Measurements from ENCODE around the gene CRB3. TPM values are rescaled to one million over a fixed set of nuclear protein-coding genes. Genes with fewer than 3 reads are reported as not detected.

CRB3 gene
- polyA plus RNA-seq, 3 donors, result not detected

DNA sequence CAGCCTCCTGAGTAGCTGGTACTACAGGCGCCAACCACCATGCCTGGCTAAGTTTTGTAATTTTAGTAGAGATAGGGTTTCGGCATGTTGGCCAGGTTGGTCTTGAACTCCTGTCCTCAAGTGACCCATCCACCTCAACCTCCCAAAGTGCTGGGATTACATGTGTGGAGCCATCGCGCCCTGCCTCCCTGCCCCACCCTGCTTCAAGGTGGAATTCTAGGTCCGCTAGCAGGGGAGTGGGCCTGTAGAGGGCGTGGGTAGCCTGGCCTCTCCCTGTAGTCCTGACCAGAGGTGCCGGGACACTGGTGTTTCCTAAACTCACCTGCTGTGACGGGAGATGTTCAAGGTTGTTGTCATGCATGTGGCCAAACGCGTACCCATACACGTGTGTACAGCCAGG lies 30.9 kb upstream of the CRB3 start:
- H3K9me3 ChIP-seq (replicated peaks in 1 of 2; ENCODE audit: control insufficient read depth in 1 of 2, insufficient read depth in 1 of 2, low read length in 2 of 2), result no peaks in the 10 kb centered on the region
- H3K4me2 ChIP-seq (replicated peaks; ENCODE audit: extremely low read depth, low read length, poor library complexity, severe bottlenecking), result no peak overlapping the region
- DNase-seq, result no peak
- no peaks in the 10 kb centered on the region for H3K27me3 ChIP-seq (ENCODE audit: control insufficient read depth in 2 of 2, insufficient read depth in 2 of 2, low read length in 2 of 2)
- no peak overlapping the region for H3K9ac ChIP-seq (ENCODE audit: insufficient read depth, low read length, poor library complexity, severe bottlenecking)
- Mint-ChIP-seq H3K27me3 (ENCODE audit: low read depth in 3 of 3) (peaks cover 4 to 14% (median 14%) of the 10 kb centered on the region in 3 donors), H3K9me3 (peaks cover 0 to 3% (median 0%) of the 10 kb centered on the region in 7 donors), H3K4me3 (no peak overlapping the region), H3K36me3 (no peaks in the 10 kb centered on the region), H3K4me1 (peaks cover 5% of the 10 kb centered on the region), H3K27ac (no peak overlapping the region)
- H3K79me2 ChIP-seq (ENCODE audit: insufficient read depth, low read length), result no peaks in the 10 kb centered on the region
- no peak overlapping the region for H3K27ac ChIP-seq (ENCODE audit: low read depth in 1 of 2, low read length in 2 of 2)
- H3K4me3 ChIP-seq (replicated peaks in 1 of 3; ENCODE audit: low read depth in 2 of 3, low read length in 3 of 3), result no peak overlapping the region
- TF ChIP-seq, protein P1, sequence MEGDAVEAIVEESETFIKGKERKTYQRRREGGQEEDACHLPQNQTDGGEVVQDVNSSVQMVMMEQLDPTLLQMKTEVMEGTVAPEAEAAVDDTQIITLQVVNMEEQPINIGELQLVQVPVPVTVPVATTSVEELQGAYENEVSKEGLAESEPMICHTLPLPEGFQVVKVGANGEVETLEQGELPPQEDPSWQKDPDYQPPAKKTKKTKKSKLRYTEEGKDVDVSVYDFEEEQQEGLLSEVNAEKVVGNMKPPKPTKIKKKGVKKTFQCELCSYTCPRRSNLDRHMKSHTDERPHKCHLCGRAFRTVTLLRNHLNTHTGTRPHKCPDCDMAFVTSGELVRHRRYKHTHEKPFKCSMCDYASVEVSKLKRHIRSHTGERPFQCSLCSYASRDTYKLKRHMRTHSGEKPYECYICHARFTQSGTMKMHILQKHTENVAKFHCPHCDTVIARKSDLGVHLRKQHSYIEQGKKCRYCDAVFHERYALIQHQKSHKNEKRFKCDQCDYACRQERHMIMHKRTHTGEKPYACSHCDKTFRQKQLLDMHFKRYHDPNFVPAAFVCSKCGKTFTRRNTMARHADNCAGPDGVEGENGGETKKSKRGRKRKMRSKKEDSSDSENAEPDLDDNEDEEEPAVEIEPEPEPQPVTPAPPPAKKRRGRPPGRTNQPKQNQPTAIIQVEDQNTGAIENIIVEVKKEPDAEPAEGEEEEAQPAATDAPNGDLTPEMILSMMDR (IDR thresholded peaks at IDR 0.05), result no peak
- WGBS (ENCODE audit: insufficient coverage), result 91% methylated on average over 8 of the region's 11 CpGs
- no peaks in the 10 kb centered on the region for H3K36me3 ChIP-seq (replicated peaks in 1 of 2; ENCODE audit: control insufficient read depth in 1 of 2, insufficient read depth in 2 of 2, low read length in 2 of 2)
- H2AFZ ChIP-seq (ENCODE audit: insufficient read depth, low read depth, low read length, poor library complexity, severe bottlenecking), result no peak overlapping the region
- intact Hi-C loops (cut with micrococcal nuclease), result no loop called here
- no peaks in the 10 kb centered on the region for H4K20me1 ChIP-seq (ENCODE audit: insufficient read depth, low read length)
- H3K4me1 ChIP-seq (ENCODE audit: control insufficient read depth in 1 of 2, insufficient read depth in 2 of 2, low read length in 2 of 2), result peaks cover 0 to 5% of the 10 kb centered on the region in 2 donors

DNA sequence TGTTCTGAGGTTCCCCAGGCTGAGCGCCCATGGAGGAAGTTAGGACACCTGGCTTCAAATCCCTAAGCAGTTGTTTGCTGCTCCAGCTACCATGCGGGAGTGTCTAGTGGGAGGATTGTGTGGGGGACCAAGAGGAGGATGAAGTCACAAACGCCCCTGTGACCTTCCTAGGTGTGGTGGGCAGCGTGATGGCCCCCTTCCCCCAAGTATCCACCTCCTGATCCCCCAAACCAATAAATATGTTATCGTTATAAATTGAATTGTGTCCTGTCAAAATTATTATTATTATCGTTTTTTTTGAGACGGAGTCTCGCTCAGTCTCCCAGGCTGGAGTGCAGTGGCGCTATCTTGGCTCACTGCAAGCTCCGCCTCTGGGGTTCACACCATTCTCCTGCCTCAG lies 30.4 kb upstream of the CRB3 start, which contains the start of gene SLC25A41:
Gene SLC25A41, minus strand, starts transcription at position 101 of the 400 bp plus-strand sequence. Its CDS starts 70 bp downstream, at position 31.
- Histone ChIP-seq H3K36me3 (replicated peaks in 1 of 2; ENCODE audit: control insufficient read depth in 1 of 2, insufficient read depth in 2 of 2, low read length in 2 of 2) (no peaks in the 10 kb centered on the region), H3K4me2 (replicated peaks; ENCODE audit: extremely low read depth, low read length, poor library complexity, severe bottlenecking) (no peak within 1 kb of the TSS), H4K20me1 (ENCODE audit: insufficient read depth, low read length) (no peaks in the 10 kb centered on the region), H3K4me1 (ENCODE audit: control insufficient read depth in 1 of 2, insufficient read depth in 2 of 2, low read length in 2 of 2) (peaks cover 0 to 5% of the 10 kb centered on the region in 2 donors), H3K9me3 (replicated peaks in 1 of 2; ENCODE audit: control insufficient read depth in 1 of 2, insufficient read depth in 1 of 2, low read length in 2 of 2) (no peaks in the 10 kb centered on the region), H3K27ac (ENCODE audit: low read depth in 1 of 2, low read length in 2 of 2) (no peak within 1 kb of the TSS), H3K9ac (ENCODE audit: insufficient read depth, low read length, poor library complexity, severe bottlenecking) (no peak within 1 kb of the TSS), H2AFZ (ENCODE audit: insufficient read depth, low read depth, low read length, poor library complexity, severe bottlenecking) (no peak within 1 kb of the TSS), H3K79me2 (ENCODE audit: insufficient read depth, low read length) (no peaks in the 10 kb centered on the region), H3K27me3 (ENCODE audit: control insufficient read depth in 2 of 2, insufficient read depth in 2 of 2, low read length in 2 of 2) (no peaks in the 10 kb centered on the region), H3K4me3 (replicated peaks in 1 of 3; ENCODE audit: low read depth in 2 of 3, low read length in 3 of 3) (no peak within 1 kb of the TSS)
- peaks cover 0 to 3% (median 0%) of the 10 kb centered on the region in 7 donors for H3K9me3 Mint-ChIP-seq
- H3K4me1 Mint-ChIP-seq, result peaks cover 5% of the 10 kb centered on the region
- no peak within 1 kb of the TSS for H3K4me3 Mint-ChIP-seq
- intact Hi-C loops (cut with micrococcal nuclease), result no loop called here
- WGBS (ENCODE audit: insufficient coverage), result 94% methylated on average over 5 of the region's 10 CpGs
- TF ChIP-seq, protein P1 (IDR thresholded peaks at IDR 0.05), result no peak
- DNase-seq, result no peak
- no peaks in the 10 kb centered on the region for H3K36me3 Mint-ChIP-seq
- H3K27me3 Mint-ChIP-seq (ENCODE audit: low read depth in 3 of 3), result peaks cover 4 to 14% (median 14%) of the 10 kb centered on the region in 3 donors
- peak within 1 kb of the TSS in 1 of 7 donors; percentile 45 for H3K27ac Mint-ChIP-seq

Data from CD14-positive monocyte (primary cell).